Esophagus mucosa (tissue), 1 donor: ENCODE data around the gene MICALL2. TPM values are rescaled to one million over a fixed set of nuclear protein-coding genes. Genes with fewer than 3 reads are reported as not detected.

ENCODE experiments used
- ATAC-seq: fragments of 200-7000 bp; cut with Tn5 transposase; one replicate; pipeline ENCODE4 v1.9.1; 2020
- total RNA-seq: library from RNA; stranded (reverse); gene quantifications from one replicate; pipeline ENCODE4 v1.2.4, GENCODE V29; 2023
- donor health status: DM: yes; HTN: yes; CAD: no.

MICALL2 gene
- total RNA-seq: 16.1 TPM

DNA sequence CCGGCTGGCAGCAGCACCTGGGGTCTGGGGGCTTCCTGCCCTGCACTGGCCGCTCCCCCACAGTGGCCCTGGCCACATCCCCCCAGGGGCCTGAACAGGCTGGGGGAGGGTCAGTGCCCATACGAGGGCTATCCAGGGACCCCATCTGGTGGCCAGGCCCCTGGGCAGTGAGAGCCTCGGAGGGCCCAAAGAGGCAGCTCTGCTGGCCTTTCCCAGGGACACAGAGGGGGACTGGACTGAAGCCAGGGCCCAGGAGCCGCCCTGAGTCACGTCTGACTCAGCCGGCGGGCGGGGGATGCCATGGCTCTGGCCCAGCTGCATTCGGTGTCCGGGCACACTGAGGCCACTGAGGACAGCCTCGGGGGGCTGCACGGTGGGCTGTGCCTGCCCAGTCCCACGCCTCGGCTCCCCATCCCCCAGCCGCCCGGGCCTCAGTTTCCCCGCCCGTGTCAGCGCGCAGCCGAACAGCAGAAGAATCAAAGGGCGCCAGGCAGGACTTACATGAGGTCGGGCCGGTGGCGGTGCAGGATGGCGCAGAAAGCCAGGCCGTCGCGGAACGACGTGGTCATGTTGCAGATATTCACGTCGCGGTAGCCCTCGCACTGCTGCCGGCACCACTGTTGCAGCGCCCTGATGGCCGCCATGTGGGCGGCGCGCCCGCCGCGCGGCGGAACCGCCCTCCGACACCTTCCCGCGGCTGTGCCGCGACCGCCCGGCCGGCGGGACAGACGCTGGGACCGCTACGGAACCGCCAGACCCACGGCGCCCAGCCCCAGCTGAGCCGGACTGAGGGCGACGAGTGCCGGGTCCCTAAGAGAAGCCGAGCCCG is at the start of gene MICALL2:
Gene MICALL2 (minus strand): TSS at position 788 of the 829 bp plus-strand sequence. CDS start 144 bp downstream, at position 644.
- peak; percentile 40 for ATAC-seq

- no peak for ATAC-seq
Observed at GRCh38 chr7:1508277-1508758, 49.0 kb upstream of the MICALL2 start.

- no peak for ATAC-seq
Observed at GRCh38 chr7:1505731-1506550, 46.7 kb upstream of the MICALL2 start.

DNA sequence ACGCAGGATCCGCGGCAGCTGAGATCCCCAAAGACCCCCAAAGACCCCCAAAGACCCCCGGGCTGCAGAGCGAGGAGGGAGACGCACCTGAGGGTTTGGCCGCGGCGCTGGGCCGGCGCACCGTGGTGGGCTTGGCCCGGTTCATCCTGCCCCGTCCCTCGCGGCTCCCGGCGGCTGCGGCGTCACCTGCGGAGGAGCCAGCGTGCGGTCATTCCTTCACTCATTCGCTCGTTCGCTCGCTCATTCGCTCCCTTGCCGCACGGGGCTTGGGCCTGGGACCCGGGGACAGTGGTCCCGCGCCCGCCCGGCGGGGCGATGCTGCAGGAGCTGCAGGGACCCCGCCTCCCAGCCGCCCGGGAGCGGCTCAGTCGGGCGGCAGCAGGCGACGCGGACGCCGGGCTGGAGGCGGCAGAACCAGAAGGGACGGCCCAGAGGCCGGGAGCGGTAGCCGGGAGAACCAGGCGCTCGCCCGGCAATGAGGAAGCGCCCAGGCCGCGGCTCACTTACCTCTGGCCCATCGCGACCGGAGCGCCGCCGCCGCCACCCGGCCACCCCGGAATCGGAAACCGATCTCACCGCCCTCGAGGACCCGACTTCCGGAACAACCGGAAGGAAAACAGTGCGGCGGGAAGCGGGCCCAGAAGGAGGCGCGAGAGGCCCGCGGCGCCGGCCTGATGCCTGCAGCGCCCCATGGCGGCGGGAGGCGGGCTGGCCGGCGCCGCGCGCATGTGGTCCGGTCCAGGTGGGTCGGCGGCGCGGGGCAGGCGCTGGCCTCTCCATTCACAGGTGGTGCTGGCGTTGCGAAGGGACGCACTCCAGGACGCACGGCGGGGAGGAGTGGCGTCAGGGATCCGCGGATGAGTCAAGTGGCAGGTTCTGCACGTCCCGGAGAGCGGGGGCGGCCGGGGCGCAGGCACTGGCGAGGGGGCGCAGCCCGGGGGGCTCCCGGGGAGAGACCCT is 44.8 kb upstream of the MICALL2 start, which contains the start of gene INTS1:
Gene INTS1 (minus strand): TSS at position 574 of the 960 bp plus-strand sequence. CDS start 429 bp downstream, at position 145.
- peak; percentile 93 for ATAC-seq

DNA sequence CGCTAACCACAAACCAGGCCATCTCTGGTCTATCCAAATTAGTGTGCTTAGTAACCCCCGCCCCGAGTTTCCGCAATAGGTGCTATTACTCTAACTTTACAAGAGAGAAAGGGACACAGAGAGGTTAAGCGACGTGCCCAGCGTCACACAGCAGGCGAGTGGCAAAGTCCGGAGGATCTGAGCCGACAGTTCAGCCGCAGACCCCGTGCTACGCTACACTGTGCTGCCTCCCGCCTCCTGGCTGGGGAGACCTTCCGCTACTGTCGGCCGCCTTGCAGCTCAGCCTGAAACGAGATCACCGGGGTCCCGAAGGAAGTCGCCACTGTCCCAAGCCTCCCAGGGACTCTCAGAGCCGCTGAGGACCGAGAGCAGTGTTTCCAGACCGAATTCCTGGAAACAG is 44.1 kb upstream of the MICALL2 start:
- ATAC-seq: no peak

DNA sequence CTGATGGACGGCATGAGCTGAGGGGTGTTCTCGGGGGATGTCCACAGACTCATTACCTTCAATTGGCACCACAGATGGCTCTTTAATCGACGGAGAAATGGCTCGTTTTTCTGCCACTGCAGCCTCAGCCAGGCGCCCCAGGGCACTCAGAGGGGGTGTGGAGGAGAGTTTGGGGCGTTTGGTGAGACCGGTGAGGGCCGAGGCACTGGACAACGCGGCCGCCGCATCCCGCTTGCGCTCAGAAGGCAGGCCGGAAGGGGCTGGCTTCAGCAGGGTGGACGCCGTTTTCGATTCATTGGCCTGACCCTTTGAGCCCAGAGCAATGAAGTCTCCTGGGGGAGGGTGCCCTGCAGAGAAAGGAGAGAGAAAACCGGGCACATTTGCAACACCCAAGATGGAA is 43.6 kb upstream of the MICALL2 start:
- no peak for ATAC-seq

GRCh38 chr7:1501487-1502270 is 42.4 kb upstream of the MICALL2 start:
- no peak for ATAC-seq

- ATAC-seq: no peak
Observed at GRCh38 chr7:1500064-1500807, 41.0 kb upstream of the MICALL2 start.

GRCh38 chr7:1499367-1500029 is 40.2 kb upstream of the MICALL2 start:
- no peak for ATAC-seq

DNA sequence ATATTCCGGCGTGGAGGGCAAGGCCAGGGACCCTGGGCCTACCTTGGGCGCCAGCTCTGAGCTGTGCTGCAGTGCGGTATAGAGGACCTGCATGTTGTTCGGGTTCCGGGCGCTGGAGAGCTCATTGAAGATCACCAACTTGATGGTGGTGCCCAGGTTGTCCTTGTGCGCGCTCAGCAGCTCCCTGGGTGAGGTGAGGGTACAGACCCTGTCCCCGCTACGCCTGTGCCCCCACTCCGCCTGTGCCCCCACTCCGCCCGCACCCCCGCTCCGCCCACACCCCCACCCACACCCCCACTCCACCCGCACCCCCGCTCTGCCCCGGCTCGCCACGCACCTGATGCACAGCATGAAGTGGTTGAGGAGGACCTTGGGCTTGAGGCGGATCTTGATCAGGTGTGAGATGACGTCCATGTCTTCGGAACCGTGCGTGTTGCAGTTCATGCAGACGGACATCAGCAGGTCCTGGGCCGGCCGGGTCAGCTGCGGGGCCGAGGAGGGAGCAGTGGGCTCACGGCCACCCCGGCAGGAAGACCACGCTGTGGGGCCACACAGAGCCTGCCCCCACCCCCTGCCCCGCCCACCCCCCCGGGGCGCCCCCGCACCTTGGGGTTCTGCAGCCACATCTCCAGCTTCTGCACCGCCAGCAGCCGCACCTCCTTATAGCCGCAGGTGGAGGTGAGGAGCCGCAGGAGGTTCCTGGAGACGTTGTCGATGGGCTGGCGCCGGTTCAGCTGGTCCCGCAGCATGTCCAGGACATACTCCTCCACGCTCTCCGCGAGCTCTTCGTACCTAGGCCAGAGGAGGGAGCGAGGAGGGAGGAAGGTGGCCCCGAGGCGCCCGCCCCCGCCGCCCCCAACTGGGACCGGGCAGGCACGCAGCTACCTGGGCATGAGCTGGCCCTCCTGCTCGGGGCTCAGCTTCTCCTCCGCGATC is 39.4 kb upstream of the MICALL2 start:
- ATAC-seq: no peak

DNA sequence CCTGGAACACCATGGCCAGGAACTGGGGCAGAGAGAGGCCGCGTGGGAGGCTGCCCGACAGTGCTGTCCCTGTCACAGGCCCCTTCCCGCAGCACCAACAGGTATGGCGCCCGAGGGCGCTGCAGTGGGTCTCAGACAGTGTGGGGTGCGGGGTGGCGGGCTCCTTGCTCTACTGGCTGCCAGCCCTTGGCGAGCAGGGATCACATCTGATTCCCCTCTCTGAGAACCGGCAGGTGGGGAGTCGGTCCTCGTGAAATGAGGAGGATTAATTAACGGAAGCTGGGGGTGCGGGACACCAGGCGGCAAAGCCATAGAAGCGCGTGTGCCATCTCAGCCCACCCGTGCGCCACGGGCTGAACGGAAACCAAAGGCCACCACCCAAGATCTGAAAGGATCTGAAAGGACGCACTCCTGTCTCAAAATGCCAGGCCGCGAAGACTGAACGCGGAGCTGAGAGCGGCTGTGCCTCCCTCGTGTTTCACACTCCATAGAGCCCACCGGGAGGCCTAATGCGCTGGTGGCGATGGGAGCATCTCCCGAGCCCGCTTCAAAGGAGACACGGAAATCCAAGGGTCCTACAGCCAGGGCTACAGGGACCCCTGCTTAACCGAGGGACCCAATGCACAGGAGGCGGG is 38.1 kb upstream of the MICALL2 start:
- no peak for ATAC-seq

DNA sequence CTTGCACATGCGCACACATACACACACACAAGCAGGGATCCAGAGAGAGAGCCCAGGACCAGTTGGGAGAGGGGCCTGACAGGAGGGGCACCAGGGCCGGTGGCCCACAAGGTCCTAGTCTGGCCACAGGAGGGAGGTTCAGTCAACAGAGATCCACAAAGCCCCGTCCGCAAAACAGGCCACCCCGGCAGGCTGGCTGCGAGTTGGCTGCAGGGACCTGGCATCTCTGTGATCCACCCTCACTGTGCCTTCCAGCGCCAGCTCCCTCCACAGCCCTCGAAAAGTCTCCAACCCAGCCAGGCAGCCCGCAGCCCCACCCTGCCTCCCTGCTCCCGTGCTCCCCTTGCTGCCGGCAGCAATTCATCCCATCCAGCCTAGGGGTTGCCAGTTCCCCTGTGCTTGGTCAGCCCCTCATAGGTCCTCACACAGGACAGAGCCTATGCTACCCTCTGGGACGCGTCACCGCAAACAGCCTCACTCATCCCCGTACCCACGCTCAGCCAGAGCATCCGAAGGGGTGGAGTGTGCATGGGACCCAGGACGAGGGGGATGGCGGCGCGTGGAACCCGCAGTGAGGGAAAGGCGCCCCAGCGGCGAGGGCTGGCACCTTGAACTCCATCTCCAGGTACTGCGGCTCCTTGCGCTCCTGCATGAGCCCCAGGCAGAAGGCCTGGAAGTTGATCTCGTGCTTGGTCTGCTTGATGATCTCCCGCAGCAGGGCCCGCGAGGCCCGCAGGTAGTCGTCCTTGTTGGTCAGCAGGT is 37.4 kb upstream of the MICALL2 start:
- ATAC-seq: no peak

DNA sequence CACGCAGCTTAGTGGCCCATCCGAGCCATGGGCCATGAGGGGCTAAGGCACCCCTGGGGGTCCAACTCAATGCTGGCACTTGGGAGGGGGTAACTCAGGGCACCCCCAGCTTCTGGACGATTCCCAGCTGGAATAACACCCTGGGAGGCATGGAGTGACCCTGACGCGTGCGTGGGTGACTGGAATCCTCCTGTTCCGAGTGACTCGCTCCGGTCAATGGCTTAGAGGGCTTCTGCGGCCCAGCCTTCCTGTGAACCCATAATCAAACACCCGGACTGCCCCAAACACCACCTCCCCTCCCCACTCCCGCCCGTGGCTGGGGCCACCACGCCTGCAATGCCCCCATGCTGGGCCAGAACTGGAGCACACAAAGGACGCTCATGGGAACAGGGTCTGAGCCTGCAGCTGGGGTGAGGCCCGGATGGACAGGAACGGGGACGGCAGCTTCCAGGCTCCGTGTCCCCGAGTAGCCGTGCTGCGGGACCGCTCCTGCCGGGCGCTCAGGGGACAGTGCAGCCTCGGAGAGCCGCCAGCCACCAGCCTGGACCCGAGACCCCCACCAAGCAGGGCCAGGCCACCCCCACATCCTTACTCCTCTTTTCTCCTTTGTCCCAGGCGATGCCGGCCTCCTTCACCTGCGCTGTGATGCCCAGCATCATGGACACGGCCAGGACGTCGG is 36.4 kb upstream of the MICALL2 start:
- ATAC-seq: no peak

GRCh38 chr7:1494866-1495563 is 35.7 kb upstream of the MICALL2 start:
- ATAC-seq: peak; percentile 7

DNA sequence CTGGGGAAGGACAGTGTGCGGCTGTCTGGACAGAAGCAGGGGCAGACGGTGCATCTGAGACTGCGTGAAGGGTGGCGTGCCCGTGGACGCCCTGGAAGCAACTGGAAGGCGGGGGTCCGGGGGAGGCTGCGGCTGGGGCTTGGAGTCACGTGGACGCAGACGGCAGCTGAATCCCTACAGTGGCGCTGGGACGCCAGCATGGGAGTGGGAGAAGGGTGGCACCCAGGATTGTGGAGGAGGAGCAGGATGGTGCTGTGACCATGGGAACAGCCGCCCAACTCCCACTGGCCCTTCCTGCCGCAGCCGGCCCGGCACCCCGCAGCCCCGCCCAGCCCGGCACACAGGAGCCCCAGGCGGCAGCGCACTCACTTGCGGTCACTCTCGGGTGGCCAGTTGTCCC is 35.2 kb upstream of the MICALL2 start:
- ATAC-seq: no peak

DNA sequence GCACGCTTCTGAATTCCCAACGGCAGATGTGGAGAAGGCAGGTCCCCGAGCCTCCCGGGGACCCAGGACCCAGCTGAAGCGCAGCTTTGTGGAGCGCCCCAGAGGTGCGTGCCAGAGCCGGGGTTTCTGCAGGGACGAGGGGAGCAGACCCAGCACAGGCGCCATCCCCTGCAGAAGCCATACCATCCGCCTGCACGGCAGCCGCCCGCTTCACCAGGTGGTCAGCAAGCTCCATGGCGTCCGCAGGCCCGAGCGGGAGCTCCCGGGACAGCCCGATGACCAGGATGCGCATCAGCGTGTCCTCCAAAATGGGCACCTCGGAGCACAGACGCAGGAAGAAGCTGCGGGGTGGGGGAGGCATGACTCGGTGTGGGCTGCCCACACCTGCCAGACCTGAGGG is 34.3 kb upstream of the MICALL2 start:
- no peak for ATAC-seq
